Keratinocyte (primary cell): ENCODE measurements around the gene C16orf54.
"Not testable (repeated sequence)": the region's sequence is repeated elsewhere in the genome, so short reads cannot be mapped to it uniquely, and the experiment has no call there.

ENCODE experiments used
- CTCF ChIP-seq, 3 experiments: IDR thresholded peaks in 1 of 3; conservative IDR thresholded peaks in 1 of 3; optimal IDR thresholded peaks in 1 of 3; 2 replicates in 2 of 3; 3 replicates in 1 of 3; pipeline versions ENCODE3 to v1.5.1; 2011; ENCODE audit warnings: low read length in 3 of 3, mild to moderate bottlenecking in 3 of 3, moderate library complexity in 2 of 3, control low read depth in 1 of 3, inconsistent platforms in 1 of 3; ENCODE audit not compliant: insufficient read depth in 2 of 3; ENCODE audit errors: extremely low read depth in 1 of 3
- EZH2 ChIP-seq: IDR thresholded peaks from one replicate; pipeline ENCODE4 v1.6.1; 2012; ENCODE audit warnings: inconsistent platforms, mild to moderate bottlenecking, low read length, moderate library complexity

GRCh38 chr16:29746518-29746917 lies 728 bp upstream of the C16orf54 start:
- not testable (repeated sequence) for TF ChIP-seq EZH2; CTCF (optimal IDR thresholded peaks at IDR 0.05 in 1 of 3, IDR thresholded peaks at IDR 0.05 in 1 of 3, conservative IDR thresholded peaks at IDR 0.05 in 1 of 3; ENCODE audit: extremely low read depth in 1 of 3, insufficient read depth in 2 of 3, low read length in 3 of 3)
